Adipocyte (in vitro differentiated cells): ENCODE results near the gene ACSS3.
"Not testable (repeated sequence)": the region's sequence is repeated elsewhere in the genome, so short reads cannot be mapped to it uniquely, and the experiment has no call there.

Source experiments
- DNase-seq: peaks from one replicate; pipeline ENCODE4 v3.0.0-alpha.2; 2015; ENCODE audit warnings: low read depth
- H3K27me3 ChIP-seq: replicated peaks from 2 replicates; pipeline ENCODE4 v1.7.0; 2013; ENCODE audit warnings: mild to moderate bottlenecking, low read length, moderate library complexity; ENCODE audit not compliant: control insufficient read depth, insufficient read depth
- H3K36me3 ChIP-seq: 2 replicates; pipeline ENCODE4 v1.7.0; 2013; ENCODE audit warnings: low read length, mild to moderate bottlenecking, moderate library complexity; ENCODE audit not compliant: control insufficient read depth, insufficient read depth, severe bottlenecking
- H3K4me1 ChIP-seq: 2 replicates; pipeline ENCODE4 v1.7.0; 2013; ENCODE audit warnings: mild to moderate bottlenecking, low read length, moderate library complexity; ENCODE audit not compliant: control insufficient read depth, insufficient read depth
- H3K4me3 ChIP-seq: 2 replicates; pipeline ENCODE4 v1.7.0; 2013; ENCODE audit warnings: mild to moderate bottlenecking, low read length, moderate library complexity
- H3K9ac ChIP-seq: 2 replicates; pipeline ENCODE4 v1.7.0; 2013; ENCODE audit warnings: mild to moderate bottlenecking, low read length, moderate library complexity
- H3K9me3 ChIP-seq: 2 replicates; pipeline ENCODE4 v1.7.0; 2013; ENCODE audit warnings: mild to moderate bottlenecking, low read length, moderate library complexity; ENCODE audit not compliant: control insufficient read depth

ACSS3 gene

GRCh38 chr12:81077686-81078441, at the start of gene ACSS3:
Gene ACSS3, plus strand, starts transcription at chr12:81078079. Its CDS starts 42 bp downstream, at chr12:81078121.
- peak within 1 kb of the TSS; percentile 91 for H3K9ac ChIP-seq
- H3K36me3 ChIP-seq: no peaks in the 10 kb centered on the region
- H3K27me3 ChIP-seq: no peaks in the 10 kb centered on the region
- H3K9me3 ChIP-seq: no peaks in the 10 kb centered on the region
- peak; percentile 44 for DNase-seq
- H3K4me1 ChIP-seq: peaks cover 40% of the 10 kb centered on the region
- H3K4me3 ChIP-seq: peak within 1 kb of the TSS; percentile 95

DNA sequence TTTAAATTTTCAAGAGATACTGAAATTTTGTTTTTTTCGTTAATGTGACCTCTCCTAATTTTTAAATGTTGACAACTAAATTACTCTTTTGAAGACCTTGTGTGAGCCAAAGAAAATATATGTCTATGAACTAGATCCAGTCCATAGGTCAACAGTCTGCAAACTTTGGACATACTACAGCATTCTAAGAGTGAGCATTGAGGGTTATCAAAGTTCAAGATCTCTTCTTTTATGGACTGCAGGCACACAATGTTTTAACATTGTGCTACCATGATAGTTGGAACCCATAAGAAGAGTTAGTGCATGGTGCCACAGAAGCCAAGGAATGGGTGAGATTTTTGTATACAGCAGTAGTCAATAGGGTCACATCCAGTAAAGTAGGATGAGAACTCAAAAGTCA, 43.0 kb upstream of the ACSS3 start:
- Histone ChIP-seq H3K9me3 (no peaks in the 10 kb centered on the region), H3K4me3 (no peak overlapping the region), H3K27me3 (no peaks in the 10 kb centered on the region), H3K4me1 (no peaks in the 10 kb centered on the region), H3K9ac (no peak overlapping the region), H3K36me3 (no peaks in the 10 kb centered on the region)
- DNase-seq: no peak

GRCh38 chr12:81039231-81039630, 38.6 kb upstream of the ACSS3 start:
- no peaks in the 10 kb centered on the region for H3K36me3 ChIP-seq
- no peak overlapping the region for H3K9ac ChIP-seq
- DNase-seq: no peak
- H3K27me3 ChIP-seq: no peaks in the 10 kb centered on the region
- H3K9me3 ChIP-seq: no peaks in the 10 kb centered on the region
- H3K4me1 ChIP-seq: no peaks in the 10 kb centered on the region
- no peak overlapping the region for H3K4me3 ChIP-seq

GRCh38 chr12:81043979-81044740, 33.7 kb upstream of the ACSS3 start:
- no peak for DNase-seq
- Histone ChIP-seq H3K9me3 (no peaks in the 10 kb centered on the region), H3K4me1 (no peaks in the 10 kb centered on the region), H3K9ac (no peak overlapping the region), H3K27me3 (no peaks in the 10 kb centered on the region), H3K4me3 (no peak overlapping the region), H3K36me3 (no peaks in the 10 kb centered on the region)

DNA sequence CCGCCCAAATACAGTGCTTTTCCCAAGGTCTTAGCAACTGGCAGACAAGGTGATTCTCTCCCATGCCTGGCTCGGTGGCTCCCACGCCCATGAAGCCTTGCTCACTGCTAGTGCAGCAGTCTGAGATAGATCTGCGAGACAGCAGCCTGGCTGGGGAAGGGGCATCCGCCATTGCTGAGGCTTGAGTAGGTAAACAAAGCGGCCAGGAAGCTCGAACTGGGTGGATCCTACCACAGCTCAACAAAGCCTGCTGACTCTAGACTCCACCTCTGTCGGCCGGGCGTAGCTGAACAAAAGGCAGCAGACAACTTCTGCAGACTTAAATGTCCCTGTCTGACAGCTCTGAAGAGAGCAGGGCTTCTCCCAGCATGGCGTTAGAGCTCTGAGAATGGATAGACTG, 12.9 kb upstream of the ACSS3 start:
- not testable (repeated sequence) for DNase-seq, H3K9me3 ChIP-seq, H3K4me3 ChIP-seq, H3K27me3 ChIP-seq, H3K4me1 ChIP-seq, H3K36me3 ChIP-seq, H3K9ac ChIP-seq

DNA sequence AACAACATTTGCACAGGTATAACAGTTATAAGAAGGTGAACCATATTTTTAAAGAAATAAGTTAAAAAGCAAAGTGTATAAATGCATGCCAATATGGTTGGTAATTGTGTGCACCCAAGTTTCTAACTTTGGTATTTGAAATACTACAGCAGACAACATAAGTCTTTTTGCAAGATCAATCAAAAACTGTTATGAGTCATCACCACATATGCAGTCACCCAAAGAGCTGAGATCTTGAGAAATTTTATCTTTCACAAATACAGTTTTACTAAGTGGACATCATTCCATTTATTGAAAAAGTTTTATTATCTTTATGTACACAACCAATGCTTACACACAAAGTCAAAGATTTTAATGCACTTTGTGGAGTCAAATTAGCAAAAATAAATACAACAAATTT, 7.0 kb upstream of the ACSS3 start:
- no peak for DNase-seq
- no peak overlapping the region for H3K9ac ChIP-seq

DNA sequence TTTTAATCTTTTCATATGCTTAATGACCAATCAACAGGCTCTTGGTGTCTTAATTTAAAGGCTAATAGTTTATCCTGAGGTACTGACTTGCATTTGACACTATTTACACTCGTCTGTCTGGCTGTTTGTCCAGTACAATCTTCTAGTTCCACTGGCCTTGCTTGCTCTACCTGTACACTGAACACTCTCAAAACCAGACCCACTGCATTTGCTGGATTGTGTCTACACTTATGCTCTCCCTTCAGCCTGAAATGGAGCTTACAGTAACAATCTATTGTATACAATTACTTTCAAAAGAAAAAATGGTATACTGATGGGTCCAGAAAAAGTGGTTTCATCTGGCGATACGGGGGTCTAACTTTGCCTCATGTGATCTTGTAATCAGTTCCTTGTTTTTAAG, 2.3 kb upstream of the ACSS3 start:
- peaks cover 24% of the 10 kb centered on the region for H3K4me1 ChIP-seq
- no peak overlapping the region for H3K4me3 ChIP-seq
- no peak overlapping the region for H3K9ac ChIP-seq
- no peak for DNase-seq
- no peaks in the 10 kb centered on the region for H3K36me3 ChIP-seq
- no peaks in the 10 kb centered on the region for H3K9me3 ChIP-seq
- H3K27me3 ChIP-seq: no peaks in the 10 kb centered on the region

More for the DNA sequence above, 7.0 kb upstream of the ACSS3 start:
- no peak overlapping the region for H3K4me3 ChIP-seq
- no peaks in the 10 kb centered on the region for H3K4me1 ChIP-seq
- H3K9me3 ChIP-seq: no peaks in the 10 kb centered on the region
- H3K27me3 ChIP-seq: no peaks in the 10 kb centered on the region
- no peaks in the 10 kb centered on the region for H3K36me3 ChIP-seq

DNA sequence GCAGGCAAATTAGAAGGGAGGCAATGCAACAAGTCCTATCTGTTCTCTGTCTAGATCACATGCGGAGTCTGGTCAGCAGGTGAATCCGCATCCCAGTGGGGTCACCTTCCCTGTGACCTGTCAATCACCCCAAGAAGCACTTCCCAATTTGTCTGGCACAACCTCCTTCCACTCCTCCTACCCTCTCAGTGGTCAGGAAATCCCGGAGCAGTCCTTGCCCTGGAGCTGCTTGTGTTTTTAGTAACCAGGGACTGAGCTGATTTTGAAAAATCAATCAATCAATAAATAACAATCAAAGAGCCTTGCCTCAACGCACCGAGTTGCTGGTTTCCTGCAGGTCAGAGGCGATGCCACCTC, 572 bp upstream of the ACSS3 start:
- H3K36me3 ChIP-seq: no peaks in the 10 kb centered on the region
- H3K9ac ChIP-seq: peak overlapping the region; percentile 91

GRCh38 chr12:81078469-81079196, 754 bp downstream of the ACSS3 start:
- DNase-seq: peak; percentile 56
- no peaks in the 10 kb centered on the region for H3K36me3 ChIP-seq
- H3K4me1 ChIP-seq: peaks cover 47% of the 10 kb centered on the region
- H3K9me3 ChIP-seq: no peaks in the 10 kb centered on the region
- no peaks in the 10 kb centered on the region for H3K27me3 ChIP-seq
- H3K4me3 ChIP-seq: peak overlapping the region; percentile 95
- H3K9ac ChIP-seq: peak overlapping the region; percentile 91

More for the DNA sequence above, 572 bp upstream of the ACSS3 start:
- peak; percentile 17 for DNase-seq
- Histone ChIP-seq H3K4me3 (peak overlapping the region; percentile 95), H3K4me1 (peaks cover 40% of the 10 kb centered on the region), H3K27me3 (no peaks in the 10 kb centered on the region), H3K9me3 (no peaks in the 10 kb centered on the region)

DNA sequence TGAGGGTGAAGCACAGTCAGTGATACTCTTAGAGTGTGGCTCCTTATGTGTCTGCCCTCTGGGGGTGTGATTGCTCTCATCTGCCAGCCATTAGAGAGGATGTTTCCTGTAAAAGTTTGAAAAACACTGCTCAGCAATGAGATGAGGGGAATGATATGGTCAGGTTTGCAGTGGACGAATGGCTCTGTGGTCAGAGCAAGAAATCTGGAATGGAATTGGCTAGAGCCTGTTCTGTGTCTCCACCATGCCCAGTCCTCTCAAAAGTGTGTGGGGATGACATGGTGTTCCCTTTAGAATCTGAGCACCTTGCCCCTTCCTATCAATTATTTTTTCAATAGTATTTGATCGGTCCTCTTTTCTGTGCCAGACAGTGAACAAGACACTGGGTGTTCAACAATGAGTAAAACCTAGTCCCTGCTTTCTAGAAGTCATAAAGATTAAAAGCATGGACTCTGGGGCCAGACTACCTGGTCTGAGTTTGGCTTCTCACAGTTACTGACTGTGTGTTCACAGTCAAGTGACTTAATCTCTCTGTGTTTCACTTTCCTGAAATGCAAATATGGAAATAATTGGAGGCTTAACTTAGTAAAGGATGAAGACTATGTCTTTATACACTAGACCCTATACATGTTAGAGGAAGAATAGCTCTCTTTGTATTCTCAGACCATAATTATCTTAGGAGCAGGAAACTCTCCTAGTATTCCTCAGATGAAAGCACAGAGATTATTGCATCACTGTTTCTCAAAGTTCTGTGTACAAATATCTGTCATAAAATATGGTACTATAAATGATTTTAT, 1.6 kb downstream of the ACSS3 start:
- H3K27me3 ChIP-seq: no peaks in the 10 kb centered on the region
- peak overlapping the region; percentile 95 for H3K4me3 ChIP-seq
- H3K9me3 ChIP-seq: no peaks in the 10 kb centered on the region
- H3K36me3 ChIP-seq: no peaks in the 10 kb centered on the region
- H3K4me1 ChIP-seq: peaks cover 55% of the 10 kb centered on the region
- DNase-seq: no peak
- peak overlapping the region; percentile 91 for H3K9ac ChIP-seq
